ENCODE data around the gene LRP11.
"Not testable (repeated sequence)": the region's sequence is repeated elsewhere in the genome, so short reads cannot be mapped to it uniquely, and the experiment has no call there.

Gene LRP11

GRCh38 chr6:149863698-149864577, at the start of gene LRP11:
Gene LRP11, minus strand, starts transcription at chr6:149864359. Its CDS starts 339 bp downstream, at chr6:149864020.
- peak; percentile 72 to 78 for DNase-seq (ENCODE audit: low read depth in 2 of 2)

GRCh38 chr6:149913540-149914240, 49.5 kb upstream of the LRP11 start:
- DNase-seq (ENCODE audit: low read depth in 2 of 2): no peak

GRCh38 chr6:149913085-149913484, 48.9 kb upstream of the LRP11 start:
- DNase-seq (ENCODE audit: low read depth in 2 of 2): no peak

GRCh38 chr6:149912680-149913079, 48.5 kb upstream of the LRP11 start:
- not testable (repeated sequence) for DNase-seq (ENCODE audit: low read depth in 2 of 2)

GRCh38 chr6:149910721-149911151, 46.6 kb upstream of the LRP11 start:
- DNase-seq (ENCODE audit: low read depth in 2 of 2): no peak

GRCh38 chr6:149909701-149910470, 45.7 kb upstream of the LRP11 start:
- no peak for DNase-seq (ENCODE audit: low read depth in 2 of 2)

- DNase-seq (ENCODE audit: low read depth in 2 of 2): not testable (repeated sequence)
Observed at GRCh38 chr6:149908480-149908879, 44.3 kb upstream of the LRP11 start.

- no peak for DNase-seq (ENCODE audit: low read depth in 2 of 2)
Observed at GRCh38 chr6:149907317-149907716, 43.2 kb upstream of the LRP11 start.

- DNase-seq (ENCODE audit: low read depth in 2 of 2): no peak
Observed at GRCh38 chr6:149906405-149906804, 42.2 kb upstream of the LRP11 start.

- no peak for DNase-seq (ENCODE audit: low read depth in 2 of 2)
Observed at GRCh38 chr6:149905911-149906371, 41.8 kb upstream of the LRP11 start.

GRCh38 chr6:149905371-149905910, 41.3 kb upstream of the LRP11 start:
- no peak for DNase-seq (ENCODE audit: low read depth in 2 of 2)

GRCh38 chr6:149904661-149905370, 40.7 kb upstream of the LRP11 start:
- no peak for DNase-seq (ENCODE audit: low read depth in 2 of 2)

GRCh38 chr6:149903938-149904611, 39.9 kb upstream of the LRP11 start:
- no peak for DNase-seq (ENCODE audit: low read depth in 2 of 2)

- no peak for DNase-seq (ENCODE audit: low read depth in 2 of 2)
Observed at GRCh38 chr6:149901444-149902140, 37.4 kb upstream of the LRP11 start.

- DNase-seq (ENCODE audit: low read depth in 2 of 2): no peak
Observed at GRCh38 chr6:149900620-149901443, 36.7 kb upstream of the LRP11 start.

GRCh38 chr6:149899926-149900619, 35.9 kb upstream of the LRP11 start:
- DNase-seq (ENCODE audit: low read depth in 2 of 2): no peak

GRCh38 chr6:149899486-149899885, 35.3 kb upstream of the LRP11 start:
- DNase-seq (ENCODE audit: low read depth in 2 of 2): no peak

- DNase-seq (ENCODE audit: low read depth in 2 of 2): no peak
Observed at GRCh38 chr6:149898966-149899365, 34.8 kb upstream of the LRP11 start.
